ENCODE measurements around the gene KRT26. TPM values are rescaled to one million over a fixed set of nuclear protein-coding genes. Genes with fewer than 3 reads are reported as not detected.

The KRT26 gene
- total and polyA plus RNA-seq, 2 of the 13 experiments (the other 11 are each of a cell fraction or from before 2014, with no cell fraction given): not detected

GRCh38 chr17:40803617-40804082 is 31.6 kb upstream of the KRT26 start (continued):
- TF ChIP-seq ARID5B (CRISPR knock-in tag; IDR thresholded peaks at IDR 0.05) (peak; percentile 70), YY1 (IDR thresholded peaks at IDR 0.05; ENCODE audit: insufficient read depth, insufficient replicate concordance, low read depth, low read length) (peak; percentile 47), ZNF274 (CRISPR knock-in tag; IDR thresholded peaks at IDR 0.05) (0 out of 2 replicates have a peak, but pooled peaks have one; percentile 38), TARDBP (CRISPR knock-in tag; IDR thresholded peaks at IDR 0.05) (0 out of 2 replicates have a peak, but pooled peaks have one; percentile 28), HINFP (CRISPR knock-in tag; IDR thresholded peaks at IDR 0.05; ENCODE audit: low read depth) (no peak), ZBTB43 (CRISPR knock-in tag; conservative IDR thresholded peaks at IDR 0.05) (0 out of 2 replicates have a peak, but pooled peaks have one; percentile 25), MEIS1 (CRISPR knock-in tag; IDR thresholded peaks at IDR 0.05; ENCODE audit: borderline replicate concordance) (no peak), RXRB (CRISPR knock-in tag; IDR thresholded peaks at IDR 0.05; ENCODE audit: borderline replicate concordance) (peak; percentile 55; the same call in 1 of the 2 replicates), FOXA1 (IDR thresholded peaks at IDR 0.05) (no peak), FOXA1 (CRISPR knock-in tag; IDR thresholded peaks at IDR 0.05) (peak; percentile 79), PITX1 (CRISPR knock-in tag; IDR thresholded peaks at IDR 0.05) (peak; percentile 56; the same call in 1 of the 2 replicates), TEF (CRISPR knock-in tag; IDR thresholded peaks at IDR 0.05) (no peak), JUN (CRISPR knock-in tag; IDR thresholded peaks at IDR 0.05) (0 out of 2 replicates have a peak, but pooled peaks have one; percentile 40), ARHGAP35 (CRISPR knock-in tag; IDR thresholded peaks at IDR 0.05; ENCODE audit: borderline replicate concordance) (no peak)
